Thyroid gland (tissue), 4 donors: ENCODE results near the gene TCF21. TPM values are rescaled to one million over a fixed set of nuclear protein-coding genes. Genes with fewer than 3 reads are reported as not detected.

Experiments
- DNase-seq, 2 donors: peaks; one replicate each; pipeline ENCODE4 v3.0.0-alpha.2; 2019
- H3K27ac ChIP-seq, 3 donors: fragments of 200-600 bp; sonication (generic); 1 replicate in 2 of 3; 2 replicates in 1 of 3; pipeline ENCODE4 v1.5.1; 2016 to 2019; ENCODE audit warnings: mild to moderate bottlenecking in 1 of 3, moderate library complexity in 1 of 3
- H3K27me3 ChIP-seq: fragments of 200-600 bp; sonication (generic); one replicate; pipeline ENCODE4 v1.5.1; 2019
- H3K36me3 ChIP-seq, 2 donors: fragments of 200-600 bp; sonication (generic); one replicate each; pipeline ENCODE4 v1.5.1; 2016 to 2019
- H3K4me1 ChIP-seq, 2 donors: fragments of 200-600 bp; sonication (generic); one replicate each; pipeline ENCODE4 v1.5.1; 2017 to 2019
- H3K4me3 ChIP-seq, 3 donors: fragments of 200-600 bp; sonication (generic); replicated peaks in 1 of 3; 1 replicate in 2 of 3; 2 replicates in 1 of 3; pipeline ENCODE4 v1.5.1; 2016; ENCODE audit warnings: mild to moderate bottlenecking in 1 of 3
- H3K9me3 ChIP-seq: fragments of 200-600 bp; sonication (generic); one replicate; pipeline ENCODE4 v1.5.1; 2017
- POLR2A ChIP-seq, 2 donors: fragments of 450-650 bp; IDR thresholded peaks; one replicate each; pipeline ENCODE4 v1.6.1; 2017; ENCODE audit warnings: antibody characterized with exemption in 2 of 2, mild to moderate bottlenecking in 2 of 2, moderate library complexity in 1 of 2
- WGBS, 2 donors: methylation state at CpG; one replicate each; pipeline ENCODE4 v1.1.5; 2017; 5-methylcytosine and 5-hydroxymethylcytosine counted together
- intact Hi-C: fragments of 100-400 bp; cut with DNase I; formaldehyde crosslinking; loops from one replicate; pipeline ENCODE4 v1.15.1; 2023
- total RNA-seq, 4 donors: library from RNA; depleted of rRNA; stranded (reverse); fragments of >200 nt; gene quantifications; one replicate each; pipeline ENCODE4 v1.2.3, GENCODE V29; 2016
- TF ChIP-seq, protein P1 (sequence below), 6 experiments: fragments of 200-600 bp in 3 of 6; fragments of 450-650 bp in 3 of 6; sonication (generic) in 3 of 6; IDR thresholded peaks; one replicate each; pipeline ENCODE4 v1.5.1; 2016 to 2019; ENCODE audit warnings: antibody characterized with exemption in 6 of 6, mild to moderate bottlenecking in 2 of 6, inconsistent platforms in 1 of 6, moderate library complexity in 1 of 6

The TCF21 gene
- 1 to 10 TPM in 1 of 4 donors, under 1 TPM in 1, not detected in 2; 0.20 to 1.4 TPM for total RNA-seq

DNA sequence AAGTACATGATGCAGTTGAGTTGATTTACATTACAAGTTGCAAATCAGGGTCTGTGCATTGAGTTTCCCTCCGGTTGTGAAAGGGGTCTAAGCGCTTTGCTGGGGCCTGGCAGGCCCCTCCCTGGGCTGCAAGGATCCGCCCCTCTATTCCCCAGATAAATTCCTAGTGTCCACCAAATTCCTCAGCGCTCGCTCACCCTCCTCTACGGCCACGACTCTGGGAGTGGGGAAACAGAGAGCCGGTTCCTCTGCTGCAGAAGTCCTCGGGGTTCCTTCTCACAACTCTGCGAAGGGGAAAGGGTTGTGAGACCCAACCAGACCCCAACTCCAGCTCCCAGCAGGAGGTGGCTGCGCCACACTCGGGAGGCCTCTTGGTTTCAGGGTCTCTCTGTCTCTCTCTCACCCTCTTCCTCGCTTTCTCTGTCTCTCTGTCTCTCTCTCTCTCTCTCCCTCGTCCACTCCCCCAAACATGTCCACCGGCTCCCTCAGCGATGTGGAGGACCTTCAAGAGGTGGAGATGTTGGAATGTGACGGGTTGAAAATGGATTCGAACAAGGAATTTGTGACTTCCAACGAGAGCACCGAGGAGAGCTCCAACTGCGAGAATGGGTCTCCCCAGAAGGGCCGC, at the start of gene TCF21:
Gene TCF21 (plus strand): TSS at position 185 of the 628 bp plus-strand sequence. CDS start 285 bp downstream, at position 470.
- WGBS, 2 donors: 18 to 22% methylated on average over 21 to 22 of the region's 22 CpGs
- Histone ChIP-seq H3K4me3 (no peak within 1 kb of the TSS), H3K36me3 (no peaks in the 10 kb centered on the region), H3K27me3 (peaks cover 48% of the 10 kb centered on the region), H3K27ac (no peak within 1 kb of the TSS), H3K4me1 (peaks cover 15 to 18% of the 10 kb centered on the region in 2 donors), H3K9me3 (no peaks in the 10 kb centered on the region)
- DNase-seq: no peak
- TF ChIP-seq POLR2A (IDR thresholded peaks at IDR 0.05): no peak
- TF ChIP-seq, protein P1, sequence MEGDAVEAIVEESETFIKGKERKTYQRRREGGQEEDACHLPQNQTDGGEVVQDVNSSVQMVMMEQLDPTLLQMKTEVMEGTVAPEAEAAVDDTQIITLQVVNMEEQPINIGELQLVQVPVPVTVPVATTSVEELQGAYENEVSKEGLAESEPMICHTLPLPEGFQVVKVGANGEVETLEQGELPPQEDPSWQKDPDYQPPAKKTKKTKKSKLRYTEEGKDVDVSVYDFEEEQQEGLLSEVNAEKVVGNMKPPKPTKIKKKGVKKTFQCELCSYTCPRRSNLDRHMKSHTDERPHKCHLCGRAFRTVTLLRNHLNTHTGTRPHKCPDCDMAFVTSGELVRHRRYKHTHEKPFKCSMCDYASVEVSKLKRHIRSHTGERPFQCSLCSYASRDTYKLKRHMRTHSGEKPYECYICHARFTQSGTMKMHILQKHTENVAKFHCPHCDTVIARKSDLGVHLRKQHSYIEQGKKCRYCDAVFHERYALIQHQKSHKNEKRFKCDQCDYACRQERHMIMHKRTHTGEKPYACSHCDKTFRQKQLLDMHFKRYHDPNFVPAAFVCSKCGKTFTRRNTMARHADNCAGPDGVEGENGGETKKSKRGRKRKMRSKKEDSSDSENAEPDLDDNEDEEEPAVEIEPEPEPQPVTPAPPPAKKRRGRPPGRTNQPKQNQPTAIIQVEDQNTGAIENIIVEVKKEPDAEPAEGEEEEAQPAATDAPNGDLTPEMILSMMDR (IDR thresholded peaks at IDR 0.05): no peak
- intact Hi-C loops: no loop called here

DNA sequence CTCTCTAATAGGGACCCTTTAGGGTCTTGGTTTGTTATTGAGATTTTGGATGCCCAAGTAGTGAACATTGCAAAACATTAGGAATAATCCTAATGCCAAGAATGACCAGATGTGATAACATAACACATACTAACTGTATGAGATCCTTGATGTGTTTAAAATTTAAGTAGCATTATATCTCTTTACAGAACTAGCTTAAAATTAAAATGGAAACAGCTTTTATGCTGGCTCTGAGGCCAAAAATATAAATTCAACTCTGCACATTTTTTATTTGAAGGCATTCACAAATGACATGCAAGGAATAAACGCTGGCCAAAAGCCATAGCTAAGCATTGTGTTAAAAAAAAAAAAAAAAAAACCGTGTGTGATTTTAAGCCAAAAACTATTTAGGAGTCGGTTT, 47.7 kb upstream of the TCF21 start:
- DNase-seq: no peak
- Histone ChIP-seq H3K36me3 (no peaks in the 10 kb centered on the region), H3K27me3 (no peaks in the 10 kb centered on the region), H3K4me1 (no peaks in the 10 kb centered on the region), H3K27ac (no peak overlapping the region), H3K4me3 (no peak overlapping the region), H3K9me3 (no peaks in the 10 kb centered on the region)
- intact Hi-C loops: no loop called here
- TF ChIP-seq POLR2A (IDR thresholded peaks at IDR 0.05): no peak
- TF ChIP-seq, protein P1 (IDR thresholded peaks at IDR 0.05): no peak
- WGBS, 2 donors: 54 to 56% methylated on average over 3 of the region's 3 CpGs

DNA sequence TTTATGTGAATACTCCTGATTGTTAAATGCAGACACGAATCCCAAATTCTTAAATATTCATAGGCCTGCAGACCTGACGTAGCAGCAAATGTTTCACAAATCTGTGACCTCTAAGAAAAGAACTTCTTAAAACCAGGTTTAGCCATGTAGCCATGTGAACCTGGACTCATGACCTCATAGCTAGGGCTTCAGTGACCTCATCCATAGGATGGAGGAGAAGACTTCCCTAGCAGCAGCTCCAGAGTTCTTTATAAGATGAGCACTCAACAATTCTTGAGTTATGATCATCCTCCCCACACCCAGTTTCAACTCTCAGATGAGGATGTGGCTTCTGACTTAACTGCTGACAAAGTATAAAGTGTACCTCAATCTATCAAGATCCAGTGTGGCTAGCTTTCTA, 45.8 kb upstream of the TCF21 start:
- TF ChIP-seq POLR2A (IDR thresholded peaks at IDR 0.05): no peak
- TF ChIP-seq, protein P1 (IDR thresholded peaks at IDR 0.05): no peak
- Histone ChIP-seq H3K4me3 (no peak overlapping the region), H3K9me3 (no peaks in the 10 kb centered on the region), H3K27me3 (no peaks in the 10 kb centered on the region), H3K4me1 (no peaks in the 10 kb centered on the region), H3K27ac (no peak overlapping the region), H3K36me3 (no peaks in the 10 kb centered on the region)
- no peak for DNase-seq
- intact Hi-C loops: no loop called here
- WGBS, 2 donors: 93 to 96% methylated on average over 2 of the region's 2 CpGs

DNA sequence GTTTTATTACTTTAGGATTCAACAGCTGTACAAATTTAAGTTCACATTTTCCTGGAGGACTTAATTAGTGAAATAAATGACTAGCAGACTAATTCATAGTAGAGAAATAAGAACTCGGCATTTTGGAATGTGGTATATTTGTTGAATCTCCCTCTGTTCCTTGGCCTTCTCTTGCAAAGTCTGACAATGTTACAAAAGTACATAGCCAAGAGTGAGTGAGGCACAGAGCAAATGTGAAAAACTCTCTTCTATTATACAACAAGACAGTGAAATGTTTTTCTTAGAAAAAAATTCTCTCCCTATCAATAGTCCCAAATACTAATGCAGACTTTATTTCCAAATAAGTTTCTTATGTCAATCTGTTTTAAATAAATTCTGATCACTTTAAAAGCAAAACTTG, 44.2 kb upstream of the TCF21 start:
- H3K4me1 ChIP-seq: no peaks in the 10 kb centered on the region
- no peaks in the 10 kb centered on the region for H3K9me3 ChIP-seq
- DNase-seq: no peak
- TF ChIP-seq, protein P1 (IDR thresholded peaks at IDR 0.05): no peak
- TF ChIP-seq POLR2A (IDR thresholded peaks at IDR 0.05): no peak
- no peaks in the 10 kb centered on the region for H3K27me3 ChIP-seq
- no peak overlapping the region for H3K27ac ChIP-seq
- no peaks in the 10 kb centered on the region for H3K36me3 ChIP-seq
- WGBS, 2 donors: 72 to 87% methylated on average over 1 of the region's 1 CpG
- no peak overlapping the region for H3K4me3 ChIP-seq
- intact Hi-C loops: no loop called here

DNA sequence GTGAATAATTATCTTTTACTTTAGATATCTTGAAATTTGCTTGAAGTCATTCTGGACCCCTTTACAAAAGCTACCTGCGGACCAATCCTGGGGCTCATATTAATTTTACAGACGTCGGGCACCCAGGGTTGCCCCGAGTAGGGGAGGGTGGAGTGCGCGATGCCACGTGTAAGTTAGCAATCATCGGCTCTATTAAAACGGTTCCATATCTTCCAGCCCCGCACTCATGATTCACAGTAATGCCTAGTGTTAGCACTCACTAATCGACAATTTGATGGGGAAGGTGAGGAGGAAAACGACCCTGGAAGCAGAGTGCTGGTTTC, 34.9 kb upstream of the TCF21 start:
- WGBS, 2 donors: 19 to 28% methylated on average over 12 of the region's 12 CpGs
- Histone ChIP-seq H3K36me3 (no peaks in the 10 kb centered on the region), H3K27me3 (peaks cover 22% of the 10 kb centered on the region), H3K27ac (no peak overlapping the region), H3K4me1 (no peaks in the 10 kb centered on the region), H3K9me3 (no peaks in the 10 kb centered on the region), H3K4me3 (no peak overlapping the region)
- TF ChIP-seq, protein P1 (IDR thresholded peaks at IDR 0.05): no peak
- no peak for TF ChIP-seq POLR2A (IDR thresholded peaks at IDR 0.05)
- intact Hi-C loops: no loop called here
- no peak for DNase-seq
